IMR-90 (cell line): ENCODE measurements around the gene TDG. TPM values are rescaled to one million over a fixed set of nuclear protein-coding genes. Genes with fewer than 3 reads are reported as not detected.

ENCODE experiments used
- ATAC-seq: fragments of 200-7000 bp; cut with Tn5 transposase; 2 replicates; pipeline ENCODE4 v1.9.1; 2020; ENCODE audit warnings: low read depth, mild to moderate bottlenecking, moderate library complexity
- BruUV-seq: library from RNA; stranded (reverse); fragments of 400-500 nt; replicated peaks from 2 replicates; lab custom pipeline; 2021; lab: Mats Ljungman, UMichigan
- CTCF ChIA-PET: fragments of 300-600 bp; formaldehyde crosslinking; extraction: SDS; loops from one replicate; lab custom pipeline; 2021; ENCODE audit warnings: antibody characterized with exemption; lab: Yijun Ruan, JAX
- POLR2A ChIA-PET: fragments of 300-600 bp; sonication (Branson Sonifier 250); formaldehyde crosslinking; loops from one replicate; lab custom pipeline; 2022; ENCODE audit warnings: antibody characterized with exemption; ENCODE audit not compliant: unreplicated experiment; lab: Charles Lee
- DNase-seq: peaks from one replicate; pipeline ENCODE4 v3.0.0; 2013
- H2AFZ ChIP-seq: replicated peaks from 2 replicates; pipeline ENCODE3; 2013; ENCODE audit warnings: low read length, mild to moderate bottlenecking; ENCODE audit not compliant: poor library complexity
- H2AK5ac ChIP-seq: 2 replicates; pipeline ENCODE4 v1.6.1; 2013; ENCODE audit warnings: low read depth, low read length, inconsistent platforms
- H2AK9ac ChIP-seq: replicated peaks from 2 replicates; pipeline ENCODE3; 2013; ENCODE audit warnings: mild to moderate bottlenecking, low read depth, low read length, moderate library complexity; ENCODE audit not compliant: poor library complexity
- H2BK120ac ChIP-seq: 2 replicates; pipeline ENCODE4 v1.6.1; 2013; ENCODE audit warnings: low read depth, low read length, inconsistent platforms
- H2BK15ac ChIP-seq: 3 replicates; pipeline ENCODE4 v1.6.1; 2013; ENCODE audit warnings: low read depth, low read length, inconsistent platforms
- H2BK20ac ChIP-seq: 2 replicates; pipeline ENCODE4 v1.6.1; 2013; ENCODE audit warnings: low read depth, mild to moderate bottlenecking, inconsistent platforms, low read length, moderate library complexity
- H2BK5ac ChIP-seq: 2 replicates; pipeline ENCODE4 v1.6.1; 2013; ENCODE audit warnings: mild to moderate bottlenecking, low read depth, low read length, inconsistent platforms; ENCODE audit not compliant: poor library complexity, severe bottlenecking
- H3K14ac ChIP-seq: replicated peaks from 2 replicates; pipeline ENCODE4 v1.6.1; 2013; ENCODE audit warnings: low read depth, low read length, inconsistent platforms
- H3K18ac ChIP-seq: 2 replicates; pipeline ENCODE4 v1.6.1; 2013; ENCODE audit warnings: low read depth, low read length, control low read depth
- H3K23ac ChIP-seq: 2 replicates; pipeline ENCODE4 v1.6.1; 2013; ENCODE audit warnings: low read depth, low read length, inconsistent platforms
- H3K27ac ChIP-seq: 2 replicates; pipeline ENCODE4 v1.5.1; 2013; ENCODE audit warnings: mild to moderate bottlenecking, control low read depth, low read length; ENCODE audit not compliant: insufficient read depth
- H3K27me3 ChIP-seq: 2 replicates; pipeline ENCODE4 v1.6.1; 2013; ENCODE audit warnings: low read length; ENCODE audit not compliant: control insufficient read depth, insufficient read depth
- H3K36me3 ChIP-seq: 2 replicates; pipeline ENCODE4 v1.6.1; 2013; ENCODE audit warnings: low read length, mixed read lengths; ENCODE audit not compliant: control insufficient read depth, insufficient read depth
- H3K4ac ChIP-seq: 2 replicates; pipeline ENCODE4 v1.6.1; 2013; ENCODE audit warnings: low read depth, low read length, inconsistent platforms
- H3K4me1 ChIP-seq: 2 replicates; pipeline ENCODE4 v1.6.1; 2013; ENCODE audit warnings: low read length, mixed read lengths; ENCODE audit not compliant: control insufficient read depth, insufficient read depth
- H3K4me2 ChIP-seq: 2 replicates; pipeline ENCODE4 v1.6.1; 2013; ENCODE audit warnings: low read depth, mild to moderate bottlenecking, control low read depth, low read length, moderate library complexity
- H3K4me3 ChIP-seq: 2 replicates; pipeline ENCODE4 v1.5.1; 2013; ENCODE audit warnings: low read depth, mild to moderate bottlenecking, control low read depth, low read length, moderate library complexity; ENCODE audit not compliant: insufficient read depth
- H3K56ac ChIP-seq: 2 replicates; pipeline ENCODE4 v1.6.1; 2013; ENCODE audit warnings: low read length, inconsistent platforms; ENCODE audit not compliant: insufficient read depth; ENCODE audit errors: extremely low read depth
- H3K79me1 ChIP-seq, 2 experiments: 2 replicates each; pipeline ENCODE4 v1.6.1; 2013; ENCODE audit warnings: low read length in 2 of 2, inconsistent platforms in 1 of 2, low read depth in 1 of 2
- H3K9ac ChIP-seq: 2 replicates; pipeline ENCODE4 v1.6.1; 2013; ENCODE audit warnings: low read depth, low read length, control low read depth
- H3K9me1 ChIP-seq: 2 replicates; pipeline ENCODE4 v1.6.1; 2013; ENCODE audit warnings: low read length, inconsistent platforms; ENCODE audit not compliant: insufficient read depth
- H3K9me3 ChIP-seq: 2 replicates; pipeline ENCODE4 v1.6.1; 2013; ENCODE audit warnings: low read length; ENCODE audit not compliant: control insufficient read depth, insufficient read depth
- H4K20me1 ChIP-seq: 2 replicates; pipeline ENCODE4 v1.6.1; 2013; ENCODE audit warnings: low read length, inconsistent platforms; ENCODE audit not compliant: insufficient read depth
- H4K5ac ChIP-seq: 2 replicates; pipeline ENCODE4 v1.6.1; 2013; ENCODE audit warnings: mild to moderate bottlenecking, low read depth, low read length, control low read depth
- H4K8ac ChIP-seq, 2 experiments: 2 replicates each; pipeline ENCODE4 v1.6.1; 2013; ENCODE audit warnings: low read depth in 2 of 2, low read length in 2 of 2, control low read depth in 1 of 2, inconsistent platforms in 1 of 2
- H4K91ac ChIP-seq: 2 replicates; pipeline ENCODE4 v1.6.1; 2013; ENCODE audit warnings: low read depth, low read length, inconsistent platforms; ENCODE audit not compliant: insufficient read depth
- BHLHE40 ChIP-seq: fragments of 150-350 bp; IDR thresholded peaks from 2 replicates; pipeline ENCODE4 v1.6.1; 2016; ENCODE audit warnings: mild to moderate bottlenecking, low read depth, low read length
- RCOR1 ChIP-seq: IDR thresholded peaks from 2 replicates; pipeline ENCODE4 v1.6.1; 2012; ENCODE audit warnings: mild to moderate bottlenecking, low read length, improper control_type of control experiment; ENCODE audit not compliant: insufficient replicate concordance
- WGBS, 2 experiments: methylation state at CpG; one replicate each; pipeline versions ENCODE4 v1.1.5 to v1.1.7; 2013; ENCODE audit warnings: missing lambda C conversion rate in 2 of 2; ENCODE audit not compliant: insufficient read length in 1 of 2; ENCODE audit errors: extremely low coverage in 2 of 2; 5-methylcytosine and 5-hydroxymethylcytosine counted together
- dilution Hi-C: fragments of 300-500 bp; cut with HindIII; formaldehyde crosslinking; loops from one replicate; pipeline ENCODE4 v1.14.3; 2018; ENCODE audit warnings: low sequenced_read_pairs; ENCODE audit not compliant: unreplicated experiment
- in situ Hi-C: fragments of 300-500 bp; cut with MboI; formaldehyde crosslinking; loops from 3 replicates; pipeline ENCODE4 v1.14.3; 2019; ENCODE audit warnings: low sequenced_read_pairs, inconsistent platforms, mixed read lengths
- intact Hi-C: fragments of 100-400 bp; cut with micrococcal nuclease; formaldehyde crosslinking; loops from 2 replicates; pipeline ENCODE4 v1.10.0; 2022
- polyA plus RNA-seq, 3 experiments: library from polyadenylated mRNA; depleted of rRNA; stranded (reverse); fragments of >200 nt; gene quantifications; 2 replicates each; pipeline ENCODE4 v1.2.3, GENCODE V29; 2012; ENCODE audit warnings: low replicate concordance in 1 of 3
- total RNA-seq: library from RNA; depleted of rRNA; stranded (reverse); fragments of >200 nt; gene quantifications from 2 replicates; pipeline ENCODE4 v1.2.3, GENCODE V29; 2012

The TDG gene
- total and polyA plus RNA-seq, 2 of the 4 experiments (the other 2 are of a cell fraction) = 14.0 to 14.7 TPM

DNA sequence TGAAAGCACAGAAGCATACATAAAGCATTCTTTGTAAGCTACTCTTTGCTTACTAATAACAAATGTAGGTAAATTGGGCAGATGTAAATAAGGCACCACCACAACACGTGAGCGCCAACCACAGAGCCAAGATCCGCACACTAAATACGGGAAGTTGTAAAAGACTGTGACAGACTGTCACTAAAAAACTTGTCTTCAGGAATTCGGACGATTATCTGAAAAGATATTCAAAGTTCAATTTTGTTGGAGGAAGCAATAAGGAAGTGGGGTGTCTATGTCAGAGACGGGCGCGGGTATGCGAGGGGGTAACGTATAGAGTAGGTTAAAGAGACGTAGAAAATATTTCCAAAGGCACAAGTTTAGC is 37.0 kb upstream of the TDG start:
- H4K8ac ChIP-seq = peak overlapping the region; percentile 89 to 99
- H4K5ac ChIP-seq = peak overlapping the region; percentile 95
- dilution Hi-C loops = no loop called here
- TF ChIP-seq RCOR1 (no peak), BHLHE40 (peak; percentile 38; the same call in 1 of the 2 replicates)
- peak overlapping the region; percentile 94 for H3K56ac ChIP-seq
- WGBS, 2 experiments = 14% methylated on average over 6 of the region's 12 CpGs; no CpG with 5 or more reads in 1 of the 2 experiments
- no peaks in the 10 kb centered on the region for H3K27me3 ChIP-seq
- no peak overlapping the region for H3K18ac ChIP-seq
- ChIA-PET CTCF (no interaction called here), POLR2A (interaction anchor here (0.7 kb wide), 1 partner anchor 20 kb away, joined by 3 read pairs; no protein-coding TSS in a partner anchor)
- H3K36me3 ChIP-seq = no peaks in the 10 kb centered on the region; the same call in 1 of the 2 replicates
- peak overlapping the region; percentile 51; the same call in 1 of the 3 replicates for H2BK15ac ChIP-seq
- peak overlapping the region; percentile 92; the same call in 1 of the 2 replicates for H2BK120ac ChIP-seq
- H3K9ac ChIP-seq = peak overlapping the region; percentile 94
- intact Hi-C loops = loop anchor here (2.0 kb wide), 1 partner anchor 20 kb away; no protein-coding TSS in a partner anchor
- BruUV-seq = no TSS peak
- DNase-seq = no peak
- H3K79me1 ChIP-seq = peaks cover 3 to 20% of the 10 kb centered on the region in 2 experiments; a peak in 3 of 4 replicates
- in situ Hi-C loops = no loop called here
- no peak overlapping the region; the same call in 1 of the 2 replicates for H2AK5ac ChIP-seq
- peak overlapping the region; percentile 51; the same call in 1 of the 2 replicates for H3K4me3 ChIP-seq
- peaks cover 25% of the 10 kb centered on the region for H4K20me1 ChIP-seq
- H3K4me2 ChIP-seq = peak overlapping the region; percentile 90
- H3K27ac ChIP-seq = peak overlapping the region; percentile 92; the same call in 1 of the 2 replicates
- H3K4ac ChIP-seq = peak overlapping the region; percentile 97
- H2BK5ac ChIP-seq = peak overlapping the region; percentile 92
- H3K4me1 ChIP-seq = peaks cover 5% of the 10 kb centered on the region
- no peak overlapping the region for H2BK20ac ChIP-seq
- peak overlapping the region; percentile 97 for H2AK9ac ChIP-seq
- H4K91ac ChIP-seq = peak overlapping the region; percentile 42; the same call in 1 of the 2 replicates
- peaks cover 3% of the 10 kb centered on the region; the same call in 1 of the 2 replicates for H3K9me1 ChIP-seq
- no peaks in the 10 kb centered on the region for H3K9me3 ChIP-seq
- H3K14ac ChIP-seq = peak overlapping the region; percentile 95
- no peak for ATAC-seq
- peak overlapping the region; percentile 95; the same call in 1 of the 2 replicates for H3K23ac ChIP-seq
- peak overlapping the region; percentile 93 for H2AFZ ChIP-seq
